HG02759 (cell line): ENCODE data around the gene PPY.
A peak's percentile ranks its signal among the peaks of the same experiment; 100 is the strongest.
"Not testable (repeated sequence)": the region's sequence is repeated elsewhere in the genome, so short reads cannot be mapped to it uniquely, and the experiment has no call there.

ENCODE experiments used
- ATAC-seq: cut with Tn5 transposase; IDR thresholded peaks from one replicate; pipeline ENCODE4 v1.9.1; 2021; ENCODE audit warnings: mild to moderate bottlenecking, moderate library complexity; ENCODE audit not compliant: unreplicated experiment

PPY gene

DNA sequence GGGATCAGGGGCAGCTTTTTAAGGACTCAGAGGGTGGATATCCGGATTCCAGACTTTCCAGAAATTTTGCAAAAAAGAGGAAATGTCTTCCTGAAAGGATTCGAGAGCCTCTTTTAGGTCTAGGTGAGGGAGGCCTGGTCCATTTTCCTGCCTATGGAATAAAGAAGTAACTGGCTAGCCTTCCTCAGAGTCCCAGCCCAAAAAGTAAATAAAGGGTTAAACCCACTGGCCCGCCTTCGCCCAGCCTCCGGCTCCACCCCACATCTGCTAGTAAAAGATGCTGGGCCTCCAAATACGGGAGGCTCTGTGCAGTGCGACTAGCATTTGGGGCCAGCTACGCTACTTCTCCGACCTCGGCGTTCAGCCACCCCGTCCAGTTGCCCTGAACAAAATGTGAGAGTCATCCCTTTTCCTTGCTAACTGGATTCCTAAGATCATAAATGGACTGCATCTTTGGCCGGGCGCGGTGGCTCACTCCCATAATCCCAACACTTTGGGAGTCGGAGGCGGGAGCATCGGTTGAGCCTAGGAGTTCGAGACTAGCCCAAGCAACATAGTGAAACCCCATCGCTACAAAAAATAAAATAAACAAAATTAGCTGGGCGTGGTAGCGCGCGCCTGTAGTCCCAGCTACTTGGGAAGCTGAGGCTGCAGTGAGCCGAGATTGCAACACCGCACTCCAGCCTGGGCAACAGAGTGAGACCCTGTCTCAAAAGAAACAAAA is 34.1 kb downstream of the PPY start:
- ATAC-seq, result no peak

DNA sequence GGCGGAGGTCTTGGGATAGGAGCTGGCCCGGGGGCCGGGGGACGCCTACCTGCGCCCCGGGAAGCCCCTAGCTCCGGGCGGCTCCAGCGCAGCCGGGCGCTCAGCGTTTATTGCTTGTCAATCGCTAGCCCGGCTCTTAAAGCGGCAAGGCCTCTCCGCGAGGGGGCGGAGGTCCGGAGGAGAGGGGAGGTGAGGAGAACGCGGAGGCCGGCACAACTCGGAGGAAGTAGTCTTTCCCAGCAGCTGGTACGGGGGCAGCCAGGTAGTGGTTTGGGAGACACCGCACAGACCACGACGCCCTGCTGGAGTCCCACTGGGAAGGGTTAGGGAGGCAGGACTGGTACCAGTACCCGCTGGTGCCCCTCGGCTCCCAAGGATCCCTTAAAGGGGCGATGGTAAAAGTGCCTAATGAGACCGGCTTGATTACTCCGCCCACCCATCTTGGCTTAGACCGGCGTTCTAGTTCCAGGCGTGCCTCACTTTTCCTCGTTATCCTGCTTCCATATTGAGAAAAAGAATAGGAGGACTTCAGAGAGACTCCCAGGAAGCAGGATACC is 34.8 kb downstream of the PPY start, which contains the start of gene MPP2:
Gene MPP2, minus strand, starts transcription at position 112 of the 557 bp plus-strand sequence. CDS start 3,076 bp downstream, outside the sequence.
- no peak for ATAC-seq

DNA sequence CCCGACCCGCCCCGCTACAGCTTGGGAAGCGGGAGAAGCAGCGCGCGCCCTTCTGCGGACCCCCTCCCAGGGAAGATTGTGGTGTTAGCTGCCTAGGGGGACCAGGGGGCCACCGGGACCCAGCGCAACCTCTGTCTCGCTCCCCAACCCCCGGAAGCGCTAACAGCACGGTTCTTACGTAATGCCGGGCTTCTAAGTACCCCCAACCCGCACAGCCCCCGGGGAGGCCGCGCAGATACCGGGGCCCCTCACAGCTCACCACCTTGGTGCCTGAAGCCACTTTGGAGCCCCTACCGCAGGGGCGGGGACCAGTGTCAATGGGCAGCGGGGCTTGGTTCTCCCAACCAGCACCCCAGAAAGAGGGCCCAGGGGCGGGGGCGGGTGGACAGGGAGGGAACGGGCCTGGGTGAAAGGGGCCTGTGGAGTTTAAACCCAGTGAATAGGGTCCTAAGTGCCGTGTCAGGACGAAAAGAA is 35.3 kb downstream of the PPY start:
- no peak for ATAC-seq

DNA sequence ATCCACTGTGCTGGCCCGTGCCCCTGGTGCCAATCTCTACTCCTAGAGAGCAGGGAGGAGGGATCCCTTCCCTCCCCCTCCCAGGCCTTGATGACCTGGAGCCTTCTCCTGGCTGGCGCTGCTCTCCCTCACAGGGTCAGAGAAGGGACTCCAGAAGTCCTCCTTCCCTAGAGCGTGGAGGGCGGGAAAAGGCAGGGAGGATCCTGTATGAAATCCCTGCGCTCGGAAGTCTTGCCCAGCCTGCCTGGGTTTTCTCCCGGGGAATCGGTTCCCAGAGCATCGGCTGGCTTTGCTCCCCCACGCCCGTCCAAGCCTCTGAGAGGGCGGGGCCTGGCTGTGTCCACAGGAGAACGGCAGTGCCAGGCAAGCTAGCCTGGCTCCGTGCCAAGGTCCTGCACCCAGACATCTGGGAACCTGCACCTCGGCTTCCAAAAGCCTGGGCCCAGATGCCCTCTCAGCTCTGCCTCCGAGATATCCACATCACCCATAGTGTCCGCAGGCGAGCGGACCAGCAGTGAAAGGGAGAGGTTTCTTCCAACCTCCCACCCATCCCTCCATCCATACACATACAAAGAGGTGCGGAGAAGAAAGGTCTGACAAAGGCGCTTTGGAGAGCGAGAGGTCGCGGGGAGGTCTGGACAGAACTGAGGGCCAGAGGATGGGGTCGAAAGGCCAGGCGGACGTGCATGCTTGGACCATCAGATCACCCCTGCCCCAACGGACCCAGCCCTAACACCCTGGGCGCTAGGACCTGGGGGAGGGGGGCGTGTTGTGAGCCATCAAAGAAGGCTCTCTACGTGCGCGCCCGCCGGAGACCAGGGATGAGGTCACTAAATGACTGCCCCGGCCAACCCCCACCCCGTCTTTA is 36.1 kb downstream of the PPY start:
- no peak for ATAC-seq

DNA sequence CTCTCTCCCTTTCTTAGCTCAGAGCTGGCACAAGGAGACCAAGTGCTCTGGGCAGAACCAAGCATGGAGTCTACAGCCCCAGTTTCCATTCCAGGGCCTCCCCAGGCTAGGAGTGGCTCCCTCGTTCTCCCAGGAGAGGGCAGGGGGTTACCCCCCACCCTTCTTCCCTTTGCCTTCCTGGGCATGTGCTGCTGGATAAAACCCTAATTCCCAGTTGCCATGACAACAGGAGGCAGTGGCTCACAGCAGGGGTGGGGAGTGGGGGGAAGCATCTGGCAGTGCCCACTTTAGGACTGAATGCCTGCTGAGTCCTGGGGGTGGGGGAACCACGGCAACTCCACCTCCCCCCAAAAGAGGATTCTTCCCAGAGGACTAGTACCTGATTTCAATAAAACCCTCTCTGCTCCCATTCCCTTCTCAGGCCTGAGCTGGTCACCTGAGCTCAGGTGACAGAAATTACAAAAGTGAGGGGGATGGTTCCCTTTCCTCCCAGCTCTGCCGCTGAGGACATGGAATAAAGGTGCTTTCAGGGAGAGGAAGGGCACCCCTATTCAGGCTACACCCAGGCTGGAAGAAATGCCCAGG is 36.8 kb downstream of the PPY start:
- no peak for ATAC-seq

DNA sequence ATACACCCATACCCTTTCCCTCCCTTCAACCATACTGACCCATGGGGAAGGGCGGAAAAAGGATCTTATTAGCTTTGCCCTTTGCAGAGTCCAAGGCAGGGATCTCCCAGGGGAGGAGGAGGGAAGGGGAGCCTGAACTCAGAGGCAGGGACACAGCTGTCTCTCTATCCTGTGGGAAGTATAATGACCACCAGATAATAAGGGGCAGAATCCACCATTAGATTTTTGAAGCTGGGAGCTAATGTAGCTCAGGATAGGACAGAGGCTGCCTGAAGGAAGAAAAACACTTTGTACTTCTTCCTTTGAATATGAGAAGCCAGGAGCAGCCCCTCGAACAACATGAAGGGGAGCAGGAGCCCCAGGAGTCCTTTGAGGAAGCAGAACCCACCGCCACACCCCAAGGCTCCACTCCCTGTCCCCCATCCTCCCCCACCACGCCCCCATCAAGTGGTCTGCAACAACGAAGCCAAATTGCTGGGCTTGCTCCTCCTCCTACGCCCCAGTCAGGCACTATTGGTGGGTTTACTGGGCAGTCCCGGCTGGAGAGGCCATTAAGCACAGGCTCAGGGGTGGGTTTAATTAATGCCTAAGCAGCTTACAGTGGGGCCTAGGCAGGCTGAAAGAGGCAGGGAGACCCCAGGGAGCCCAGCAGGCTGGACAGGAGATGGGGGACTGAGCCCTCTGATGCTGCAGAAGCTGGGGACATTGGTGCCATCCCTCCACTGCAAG is 40.3 kb downstream of the PPY start:
- no peak for ATAC-seq

DNA sequence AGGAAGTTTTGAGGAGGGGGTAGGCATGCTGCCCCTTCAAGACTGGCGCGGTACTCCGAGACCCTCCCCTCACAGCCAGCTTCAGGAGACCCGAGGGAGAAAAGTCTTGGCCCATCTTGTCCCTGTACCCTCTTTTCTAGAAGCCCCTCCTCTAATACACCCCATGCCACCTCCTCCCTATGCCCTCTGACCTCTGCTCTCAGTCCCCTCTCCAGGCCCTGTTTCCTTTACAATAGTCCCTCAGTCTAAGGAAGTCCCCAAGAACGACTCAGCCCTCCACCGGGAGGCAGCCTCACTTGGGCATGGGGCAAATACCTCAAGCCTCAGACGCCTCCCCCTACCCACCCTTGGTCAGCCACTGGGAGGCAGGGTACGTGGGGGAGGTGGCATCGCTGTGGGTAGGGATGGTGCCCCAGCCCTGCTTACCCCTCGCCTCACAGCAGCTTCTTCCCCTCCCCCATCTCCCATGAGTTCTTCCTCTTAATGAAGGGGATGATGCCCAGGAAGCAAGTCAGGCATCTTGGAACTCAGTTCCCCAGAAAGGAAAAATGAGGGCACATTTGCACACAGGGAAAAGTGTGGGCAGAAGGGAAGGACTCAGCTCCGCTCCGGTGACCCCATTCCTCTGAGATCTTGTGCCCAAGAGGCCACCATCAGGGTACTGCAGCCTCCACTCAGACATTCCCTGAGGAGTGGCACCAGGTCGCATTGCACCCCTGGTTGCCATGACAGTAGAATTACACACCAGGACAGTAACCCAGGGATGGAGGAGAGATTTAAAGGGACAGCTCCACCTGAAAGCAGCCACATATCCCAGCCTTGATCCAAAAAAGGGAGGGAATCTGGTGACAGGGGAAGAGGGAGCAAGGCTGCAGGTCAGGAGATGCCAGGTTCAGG is 41.2 kb downstream of the PPY start:
- no peak for ATAC-seq

DNA sequence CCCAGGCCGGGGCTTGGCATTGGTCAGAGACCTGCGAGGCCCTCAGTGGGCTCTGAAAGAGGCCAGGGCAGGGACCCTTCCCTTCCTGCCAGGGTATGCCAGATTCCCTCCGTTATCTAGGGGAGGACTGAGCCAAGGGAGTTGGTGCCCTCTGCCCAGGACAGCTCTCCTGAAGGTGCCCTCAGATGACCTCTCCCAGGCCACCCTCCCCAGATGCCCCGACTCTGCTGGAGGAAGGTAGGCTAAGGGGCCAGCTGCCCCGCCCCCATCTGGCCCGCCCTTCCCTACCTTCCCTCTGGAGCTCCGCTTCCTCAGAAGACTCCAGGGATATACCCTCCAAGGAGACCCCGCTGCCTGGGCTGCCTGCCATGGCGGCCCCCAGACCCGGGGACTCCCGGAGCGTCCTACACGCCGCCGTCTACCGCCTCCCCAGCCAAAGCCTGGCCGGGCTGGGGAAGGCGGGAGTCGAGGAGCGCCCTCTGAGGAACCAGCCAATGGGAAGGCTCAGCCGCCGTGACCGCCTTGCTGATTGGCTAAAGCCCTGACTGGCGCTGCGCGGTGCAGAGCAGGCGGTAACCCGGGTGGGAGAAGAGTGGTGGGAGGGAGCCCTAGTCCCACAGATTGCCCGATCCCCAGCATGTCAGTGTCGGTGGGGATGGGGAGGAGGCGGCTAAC is 42.0 kb downstream of the PPY start:
- ATAC-seq, result peak; percentile 83

DNA sequence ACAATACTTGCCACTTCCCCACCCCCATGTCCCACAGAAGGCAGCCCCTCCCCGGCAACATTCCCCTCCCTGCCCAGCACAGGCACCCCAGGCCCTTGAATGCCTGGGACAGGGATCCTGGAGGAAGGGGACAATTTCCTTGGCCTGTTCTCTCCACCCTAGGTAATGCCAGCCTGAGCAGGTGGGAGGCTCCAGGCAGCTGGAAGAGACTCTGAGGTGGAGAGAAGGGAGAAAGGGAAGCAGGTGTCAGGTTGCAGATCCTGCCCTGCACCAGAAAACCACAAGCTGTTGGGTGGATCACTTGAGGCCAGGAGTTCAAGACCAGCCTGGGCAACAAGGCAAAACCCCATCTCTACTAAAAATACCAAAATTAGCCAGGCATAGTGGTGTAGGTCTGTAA is 43.8 kb downstream of the PPY start:
- no peak for ATAC-seq

DNA sequence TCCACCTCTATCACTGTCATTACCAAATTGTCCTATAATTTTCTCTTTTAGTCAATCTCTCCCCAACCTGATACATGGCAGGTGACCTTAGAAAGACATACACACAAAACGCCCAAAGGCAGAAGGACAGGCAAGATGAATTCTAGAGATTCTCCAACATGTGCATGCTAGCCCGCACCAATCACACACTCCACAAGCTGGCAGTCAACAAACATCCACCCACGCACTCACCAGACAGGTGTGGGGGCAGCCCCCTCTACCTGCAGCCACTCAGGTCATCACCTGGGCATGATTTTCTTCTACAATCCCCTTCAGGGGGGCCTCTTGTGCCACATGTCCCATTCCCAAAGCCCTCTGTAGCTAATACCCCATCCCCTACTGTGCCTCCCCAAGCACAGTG is 44.4 kb downstream of the PPY start:
- ATAC-seq, result no peak

DNA sequence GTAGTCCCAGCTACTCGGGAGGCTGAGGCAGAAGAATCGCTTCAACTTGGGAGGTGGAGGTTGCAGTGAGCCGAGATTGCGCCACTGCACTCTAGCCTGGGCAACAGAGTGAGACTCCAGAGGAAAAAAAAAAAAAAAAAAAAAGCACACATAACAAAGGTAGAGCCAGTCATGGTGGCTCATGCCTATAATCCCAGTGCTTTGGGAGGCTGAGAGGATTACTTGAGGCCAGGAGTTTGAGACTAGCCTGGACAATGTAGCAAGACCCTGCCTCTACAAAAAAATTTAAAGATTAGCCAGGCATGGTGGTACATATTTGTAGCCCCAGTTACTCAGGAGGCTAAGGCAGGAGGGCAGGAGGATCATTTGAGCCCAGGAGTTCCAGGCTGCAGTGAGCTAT is 47.8 kb downstream of the PPY start:
- not testable (repeated sequence) for ATAC-seq

DNA sequence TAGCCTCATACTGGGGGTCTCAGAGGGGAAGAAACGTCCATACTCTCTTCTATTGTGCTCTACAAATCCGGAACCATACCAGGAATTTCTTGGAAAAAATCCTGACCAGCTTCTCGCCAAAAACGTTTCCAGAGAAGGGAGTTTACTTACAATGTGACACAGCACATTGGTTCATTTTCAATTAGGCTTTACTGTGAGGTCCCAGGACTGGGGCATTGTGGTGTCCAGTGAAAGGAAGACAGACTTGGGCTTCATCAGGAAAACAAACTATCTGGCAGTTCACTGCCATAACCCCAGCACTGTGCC is 49.7 kb downstream of the PPY start:
- no peak for ATAC-seq

DNA sequence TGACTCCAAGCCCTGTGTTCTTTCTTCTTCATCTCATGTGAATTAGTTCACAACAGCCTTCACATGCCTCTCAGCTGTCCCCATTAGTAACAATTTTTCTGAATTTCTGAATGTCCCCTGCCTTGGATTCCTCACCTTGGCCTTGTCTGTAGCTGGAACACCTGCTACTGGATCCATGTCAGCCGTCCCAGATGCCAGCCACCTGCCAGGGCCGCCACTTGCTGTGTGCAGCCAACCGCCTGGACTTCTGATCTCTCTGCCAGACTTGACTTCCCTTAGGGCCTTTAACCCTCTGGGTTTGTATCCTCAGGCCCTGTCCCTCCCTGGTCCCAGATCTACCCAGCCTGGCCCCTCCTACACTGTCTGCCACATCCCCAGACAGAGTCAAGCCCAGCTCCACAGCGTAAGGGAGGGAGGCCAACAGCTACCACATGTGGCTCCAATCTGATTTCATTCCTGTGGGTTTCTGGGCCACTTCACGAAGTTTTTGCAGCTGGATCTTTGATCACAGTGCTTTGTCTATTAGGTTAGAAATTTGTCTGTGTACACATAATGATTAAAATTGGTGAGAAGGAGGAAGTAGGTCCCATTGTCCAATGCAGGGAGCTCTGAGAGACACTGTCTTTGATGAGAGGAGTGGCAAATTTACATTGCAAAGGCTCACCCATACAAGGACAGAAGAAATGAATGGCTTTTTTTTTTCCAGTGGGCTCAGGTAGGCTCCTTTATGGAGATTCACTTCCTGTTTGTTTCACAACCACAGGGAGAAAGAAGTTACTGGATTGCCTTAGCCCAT is 50.2 kb downstream of the PPY start:
- no peak for ATAC-seq
